ENCODE measurements around the gene ATP11A. TPM values are rescaled to one million over a fixed set of nuclear protein-coding genes. Genes with fewer than 3 reads are reported as not detected.

Gene ATP11A
- total RNA-seq, 1 experiment from 2014 or later = 65.3 TPM

GRCh38 chr13:112781881-112782361 lies 92.1 kb downstream of the ATP11A start:
- H4K5ac ChIP-seq (ENCODE audit: insufficient read length, low read depth, low read length) = no peak overlapping the region
- no peak overlapping the region for H3T11ph ChIP-seq (ENCODE audit: low read length)
- H4K91ac ChIP-seq (ENCODE audit: insufficient read length, low read depth, low read length) = no peak overlapping the region
- H2AFZ ChIP-seq (ENCODE audit: low read length) = no peak overlapping the region
- no peak overlapping the region for H4K8ac ChIP-seq (replicated peaks; ENCODE audit: insufficient read length, low read depth, low read length)
- H3K18ac ChIP-seq (ENCODE audit: insufficient read length, low read depth, low read length) = no peak overlapping the region
- DNase-seq = no peak
- Mint-ChIP-seq H3K9me3 (peaks cover 4 to 6% of the 10 kb centered on the region in 2 experiments; a peak in 3 of 5 replicates), H3K27ac (peak overlapping the region; percentile 56 to 76 (median 73); a peak in 5 of 7 replicates), H3K4me3 (no peak overlapping the region), H3K27me3 (ENCODE audit: low read depth) (no peaks in the 10 kb centered on the region), H3K4me1 (peaks cover 32 to 34% of the 10 kb centered on the region in 2 experiments), H3K36me3 (ENCODE audit: insufficient read depth in 1 of 3, low read depth in 3 of 3) (peaks cover 12 to 22% (median 18%) of the 10 kb centered on the region in 3 experiments)
- no peak overlapping the region for H2AK5ac ChIP-seq (ENCODE audit: insufficient read length, low read length)
- no peak overlapping the region for H2BK120ac ChIP-seq (ENCODE audit: low read depth, low read length, poor library complexity, severe bottlenecking)
- no peak overlapping the region for H3K56ac ChIP-seq (ENCODE audit: insufficient read length, low read depth, low read length)
- no peak overlapping the region for H2BK15ac ChIP-seq (ENCODE audit: low read depth, low read length)
- no peak overlapping the region for H2BK20ac ChIP-seq (ENCODE audit: low read depth, low read length, poor library complexity, severe bottlenecking)
- H3K79me1 ChIP-seq (ENCODE audit: insufficient read depth, low read depth, low read length, poor library complexity, severe bottlenecking) = no peaks in the 10 kb centered on the region
- H2BK5ac ChIP-seq (ENCODE audit: insufficient read length, low read length) = no peak overlapping the region
- peak overlapping the region; percentile 21; the same call in 1 of the 2 replicates for H3K14ac ChIP-seq (ENCODE audit: insufficient read depth, low read length)
- TF ChIP-seq, protein P1, sequence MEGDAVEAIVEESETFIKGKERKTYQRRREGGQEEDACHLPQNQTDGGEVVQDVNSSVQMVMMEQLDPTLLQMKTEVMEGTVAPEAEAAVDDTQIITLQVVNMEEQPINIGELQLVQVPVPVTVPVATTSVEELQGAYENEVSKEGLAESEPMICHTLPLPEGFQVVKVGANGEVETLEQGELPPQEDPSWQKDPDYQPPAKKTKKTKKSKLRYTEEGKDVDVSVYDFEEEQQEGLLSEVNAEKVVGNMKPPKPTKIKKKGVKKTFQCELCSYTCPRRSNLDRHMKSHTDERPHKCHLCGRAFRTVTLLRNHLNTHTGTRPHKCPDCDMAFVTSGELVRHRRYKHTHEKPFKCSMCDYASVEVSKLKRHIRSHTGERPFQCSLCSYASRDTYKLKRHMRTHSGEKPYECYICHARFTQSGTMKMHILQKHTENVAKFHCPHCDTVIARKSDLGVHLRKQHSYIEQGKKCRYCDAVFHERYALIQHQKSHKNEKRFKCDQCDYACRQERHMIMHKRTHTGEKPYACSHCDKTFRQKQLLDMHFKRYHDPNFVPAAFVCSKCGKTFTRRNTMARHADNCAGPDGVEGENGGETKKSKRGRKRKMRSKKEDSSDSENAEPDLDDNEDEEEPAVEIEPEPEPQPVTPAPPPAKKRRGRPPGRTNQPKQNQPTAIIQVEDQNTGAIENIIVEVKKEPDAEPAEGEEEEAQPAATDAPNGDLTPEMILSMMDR (conservative IDR thresholded peaks at IDR 0.05) = no peak
- no peaks in the 10 kb centered on the region for H3K23me2 ChIP-seq (ENCODE audit: insufficient read length, low read depth, low read length, poor library complexity, severe bottlenecking)
- no peaks in the 10 kb centered on the region for H4K20me1 ChIP-seq (ENCODE audit: control insufficient read depth, insufficient read depth, insufficient read length)
- no peak overlapping the region for H3K4ac ChIP-seq (ENCODE audit: low read depth, low read length)
- peaks cover 6% of the 10 kb centered on the region; the same call in 1 of the 2 replicates for H3K4me1 ChIP-seq (ENCODE audit: insufficient read depth, low read length)
- H3K4me2 ChIP-seq (ENCODE audit: insufficient read depth, insufficient read length, low read length) = no peak overlapping the region
- H3K9ac ChIP-seq (ENCODE audit: extremely low read depth, insufficient read length, low read length) = no peak overlapping the region
- no CpG with 5 or more reads among the region's 19 CpGs for WGBS (ENCODE audit: extremely low coverage, insufficient read length, low lambda C conversion rate)
- H2BK12ac ChIP-seq (ENCODE audit: insufficient read length, low read depth, low read length) = no peak overlapping the region
- no peaks in the 10 kb centered on the region for H3K9me3 ChIP-seq (ENCODE audit: control insufficient read depth, low read depth, low read length)
- no peaks in the 10 kb centered on the region for H3K27me3 ChIP-seq (ENCODE audit: insufficient read depth, low read length)
- H3K27ac ChIP-seq (ENCODE audit: insufficient read length, low read depth, low read length) = no peak overlapping the region
- H3K79me2 ChIP-seq (ENCODE audit: insufficient read depth, low read length) = no peaks in the 10 kb centered on the region; the same call in 1 of the 2 replicates
- H3K23ac ChIP-seq (ENCODE audit: insufficient read length, low read depth, low read length) = no peak overlapping the region

Data from H9 (cell line).